ENCODE results near the gene FEM1C. TPM values are rescaled to one million over a fixed set of nuclear protein-coding genes. Genes with fewer than 3 reads are reported as not detected.

Gene FEM1C
- polyA plus RNA-seq, 1 donor (not counting 4 experiments of a cell fraction or from before 2014, with no cell fraction given), result 11.9 TPM

GRCh38 chr5:115510145-115510645 is 34.4 kb downstream of the FEM1C start:
- no peaks in the 10 kb centered on the region for H4K20me1 ChIP-seq (ENCODE audit: control insufficient read depth, extremely low read depth, insufficient read depth, low read length)
- TF ChIP-seq CTCF (optimal IDR thresholded peaks at IDR 0.05 in 1 of 3, IDR thresholded peaks at IDR 0.05 in 1 of 3, conservative IDR thresholded peaks at IDR 0.05 in 1 of 3; ENCODE audit: extremely low read depth in 1 of 3, insufficient read depth in 2 of 3, low read length in 3 of 3) (no peak), EZH2 (IDR thresholded peaks at IDR 0.05; ENCODE audit: low read length) (no peak)
- FAIRE-seq (no peak), DNase-seq (ENCODE audit: low read depth, low spot score) (no peak)
- no peaks in the 10 kb centered on the region for H3K79me2 ChIP-seq (ENCODE audit: control insufficient read depth, insufficient read depth, low read length)
- no peak overlapping the region for H2AFZ ChIP-seq (ENCODE audit: control insufficient read depth, low read length)
- no peak overlapping the region for H3K27ac ChIP-seq (ENCODE audit: control insufficient read depth, insufficient read depth, low read length)
- H3K36me3 ChIP-seq (ENCODE audit: control insufficient read depth in 2 of 2, extremely low read depth in 1 of 2, insufficient read depth in 2 of 2, low read length in 2 of 2), result no peaks in the 10 kb centered on the region
- H3K4me2 ChIP-seq (ENCODE audit: control insufficient read depth, extremely low read depth, insufficient read depth, low read depth, low read length), result no peak overlapping the region
- no peak overlapping the region for H3K4me3 ChIP-seq (ENCODE audit: control insufficient read depth in 2 of 3, extremely low read depth in 1 of 3, insufficient read depth in 2 of 3, low read depth in 1 of 3, low read length in 3 of 3)
- H3K9me3 ChIP-seq (ENCODE audit: control insufficient read depth, low read depth, low read length), result no peaks in the 10 kb centered on the region
- H3K9ac ChIP-seq (ENCODE audit: control insufficient read depth, extremely low read depth, insufficient read depth, low read length), result no peak overlapping the region
- no peaks in the 10 kb centered on the region for H3K27me3 ChIP-seq (ENCODE audit: control insufficient read depth, extremely low read depth, insufficient read depth, low read length)
- H3K4me1 ChIP-seq (ENCODE audit: control insufficient read depth, extremely low read depth, insufficient read depth, low read length), result no peaks in the 10 kb centered on the region
- dilution Hi-C loops (cut with MboI; ENCODE audit: extremely low pct_ligation_motif_present, low sequenced_read_pairs), result no loop called here
- H3K9me1 ChIP-seq (ENCODE audit: control insufficient read depth, extremely low read depth, insufficient read depth, low read length), result no peaks in the 10 kb centered on the region

GRCh38 chr5:115509547-115509946 is 35.0 kb downstream of the FEM1C start:
- H3K4me3 ChIP-seq (ENCODE audit: control insufficient read depth in 2 of 3, extremely low read depth in 1 of 3, insufficient read depth in 2 of 3, low read depth in 1 of 3, low read length in 3 of 3), result no peak overlapping the region
- TF ChIP-seq CTCF (optimal IDR thresholded peaks at IDR 0.05 in 1 of 3, IDR thresholded peaks at IDR 0.05 in 1 of 3, conservative IDR thresholded peaks at IDR 0.05 in 1 of 3; ENCODE audit: extremely low read depth in 1 of 3, insufficient read depth in 2 of 3, low read length in 3 of 3) (no peak), EZH2 (IDR thresholded peaks at IDR 0.05; ENCODE audit: low read length) (no peak)
- H4K20me1 ChIP-seq (ENCODE audit: control insufficient read depth, extremely low read depth, insufficient read depth, low read length), result no peaks in the 10 kb centered on the region
- H3K27ac ChIP-seq (ENCODE audit: control insufficient read depth, insufficient read depth, low read length), result no peak overlapping the region
- H3K9ac ChIP-seq (ENCODE audit: control insufficient read depth, extremely low read depth, insufficient read depth, low read length), result no peak overlapping the region
- H3K9me3 ChIP-seq (ENCODE audit: control insufficient read depth, low read depth, low read length), result no peaks in the 10 kb centered on the region
- no peaks in the 10 kb centered on the region for H3K36me3 ChIP-seq (ENCODE audit: control insufficient read depth in 2 of 2, extremely low read depth in 1 of 2, insufficient read depth in 2 of 2, low read length in 2 of 2)
- dilution Hi-C loops (cut with MboI; ENCODE audit: extremely low pct_ligation_motif_present, low sequenced_read_pairs), result no loop called here
- no peaks in the 10 kb centered on the region for H3K9me1 ChIP-seq (ENCODE audit: control insufficient read depth, extremely low read depth, insufficient read depth, low read length)
- DNase-seq (ENCODE audit: low read depth, low spot score), result no peak
- H3K4me1 ChIP-seq (ENCODE audit: control insufficient read depth, extremely low read depth, insufficient read depth, low read length), result no peaks in the 10 kb centered on the region
- no peaks in the 10 kb centered on the region for H3K79me2 ChIP-seq (ENCODE audit: control insufficient read depth, insufficient read depth, low read length)
- H2AFZ ChIP-seq (ENCODE audit: control insufficient read depth, low read length), result no peak overlapping the region
- no peaks in the 10 kb centered on the region for H3K27me3 ChIP-seq (ENCODE audit: control insufficient read depth, extremely low read depth, insufficient read depth, low read length)
- no peak for FAIRE-seq
- H3K4me2 ChIP-seq (ENCODE audit: control insufficient read depth, extremely low read depth, insufficient read depth, low read depth, low read length), result no peak overlapping the region
